SK-N-SH treated with all-trans-retinoic acid at 6 μM for 48 hours (cell line): ENCODE results near the gene PIK3R1.

Experiments
- ATAC-seq: fragments of 200-7000 bp; cut with Tn5 transposase; 3 replicates; pipeline ENCODE4 v1.9.1; 2020; ENCODE audit warnings: mild to moderate bottlenecking, moderate library complexity
- ARNTL ChIP-seq: fragments of 450-650 bp; formaldehyde crosslinking; IDR thresholded peaks from 2 replicates; pipeline ENCODE4 v1.5.0; 2020; ENCODE audit warnings: low read depth, mild to moderate bottlenecking, moderate library complexity, borderline replicate concordance
- BACH2 ChIP-seq: fragments of 250-450 bp; sonication (Bioruptor Pico); IDR thresholded peaks from 2 replicates; pipeline ENCODE4 v1.9.0; 2021; ENCODE audit warnings: mild to moderate bottlenecking, borderline replicate concordance
- CREB5 ChIP-seq: fragments of 250-450 bp; sonication (Bioruptor Pico); IDR thresholded peaks from 2 replicates; pipeline ENCODE4 v1.5.1; 2020; ENCODE audit warnings: low read depth, mild to moderate bottlenecking, moderate library complexity
- CSDC2 ChIP-seq: fragments of 250-450 bp; sonication (Bioruptor Pico); IDR thresholded peaks from 2 replicates; pipeline ENCODE4 v1.5.0; 2020; ENCODE audit warnings: mild to moderate bottlenecking, moderate library complexity
- CSRNP3 ChIP-seq: fragments of 250-450 bp; sonication (Bioruptor Pico); IDR thresholded peaks from 2 replicates; pipeline ENCODE4 v1.5.1; 2021; ENCODE audit warnings: mild to moderate bottlenecking, moderate library complexity
- ESRRG ChIP-seq: fragments of 250-450 bp; sonication (Bioruptor Pico); IDR thresholded peaks from 2 replicates; pipeline ENCODE4 v1.6.1; 2021; ENCODE audit warnings: mild to moderate bottlenecking
- GLIS3 ChIP-seq: fragments of 250-450 bp; sonication (Bioruptor Pico); IDR thresholded peaks from 2 replicates; pipeline ENCODE4 v1.5.0; 2020; ENCODE audit warnings: mild to moderate bottlenecking, moderate library complexity
- ISL1 ChIP-seq: fragments of 250-450 bp; sonication (Bioruptor Pico); IDR thresholded peaks from 2 replicates; pipeline ENCODE4 v2.1.2; 2022; ENCODE audit warnings: mild to moderate bottlenecking, moderate library complexity
- OSR1 ChIP-seq: fragments of 250-450 bp; sonication (Bioruptor Pico); IDR thresholded peaks from 2 replicates; pipeline ENCODE4 v1.8.0; 2022; ENCODE audit warnings: moderate library complexity, mild to moderate bottlenecking, inconsistent platforms
- PATZ1 ChIP-seq: fragments of 250-450 bp; sonication (Bioruptor Pico); IDR thresholded peaks from 2 replicates; pipeline ENCODE4 v1.8.0; 2020; ENCODE audit warnings: mild to moderate bottlenecking, moderate library complexity, borderline replicate concordance
- POU6F1 ChIP-seq: fragments of 250-450 bp; sonication (Bioruptor Pico); IDR thresholded peaks from 2 replicates; pipeline ENCODE4 v1.8.0; 2021; ENCODE audit warnings: low read depth, mild to moderate bottlenecking, moderate library complexity, borderline replicate concordance
- RARB ChIP-seq: fragments of 250-450 bp; sonication (Bioruptor Pico); IDR thresholded peaks from 2 replicates; pipeline ENCODE4 v1.8.0; 2021; ENCODE audit warnings: mild to moderate bottlenecking, moderate library complexity
- SNAI2 ChIP-seq: fragments of 250-450 bp; sonication (Bioruptor Pico); IDR thresholded peaks from 2 replicates; pipeline ENCODE4 v1.5.0; 2020; ENCODE audit warnings: mild to moderate bottlenecking, moderate library complexity
- TCF4 ChIP-seq: fragments of 250-450 bp; sonication (Bioruptor Pico); IDR thresholded peaks from 2 replicates; pipeline ENCODE4 v1.8.0; 2021; ENCODE audit warnings: mild to moderate bottlenecking, moderate library complexity, borderline replicate concordance
- TOX ChIP-seq: fragments of 250-450 bp; sonication (Bioruptor Pico); IDR thresholded peaks from 2 replicates; pipeline ENCODE4 v1.8.0; 2021; ENCODE audit warnings: mild to moderate bottlenecking, moderate library complexity, borderline replicate concordance
- TSHZ2 ChIP-seq: fragments of 250-450 bp; sonication (Bioruptor Pico); IDR thresholded peaks from 2 replicates; pipeline ENCODE4 v1.5.0; 2020; ENCODE audit warnings: mild to moderate bottlenecking, moderate library complexity
- ZC3H10 ChIP-seq: fragments of 250-450 bp; sonication (Bioruptor Pico); IDR thresholded peaks from 2 replicates; pipeline ENCODE4 v1.5.1; 2021; ENCODE audit warnings: mild to moderate bottlenecking, moderate library complexity
- ZFP3 ChIP-seq: fragments of 250-450 bp; sonication (Bioruptor Pico); IDR thresholded peaks from 2 replicates; pipeline ENCODE4 v1.5.0; 2020; ENCODE audit warnings: mild to moderate bottlenecking, moderate library complexity
- ZFP30 ChIP-seq: fragments of 450-650 bp; formaldehyde crosslinking; IDR thresholded peaks from 2 replicates; pipeline ENCODE4 v1.5.0; 2022; ENCODE audit warnings: mild to moderate bottlenecking, moderate library complexity
- ZNF565 ChIP-seq: fragments of 450-650 bp; formaldehyde crosslinking; conservative IDR thresholded peaks from 2 replicates; pipeline ENCODE4 v1.5.0; 2020; ENCODE audit warnings: low read depth, mild to moderate bottlenecking, moderate library complexity
- ZNF70 ChIP-seq: fragments of 450-650 bp; formaldehyde crosslinking; IDR thresholded peaks from 2 replicates; pipeline ENCODE4 v1.5.0; 2020; ENCODE audit warnings: mild to moderate bottlenecking, moderate library complexity
- ZNF8 ChIP-seq: fragments of 450-650 bp; formaldehyde crosslinking; IDR thresholded peaks from 2 replicates; pipeline ENCODE4 v1.5.0; 2020; ENCODE audit warnings: mild to moderate bottlenecking, moderate library complexity

The PIK3R1 gene

GRCh38 chr5:68292316-68292715 lies 76.8 kb downstream of the PIK3R1 start:
- no peak for ATAC-seq
- TF ChIP-seq ISL1 (CRISPR knock-in tag) (no peak), OSR1 (no peak), SNAI2 (CRISPR knock-in tag) (no peak), BACH2 (no peak), ZFP3 (CRISPR knock-in tag) (no peak), ESRRG (CRISPR knock-in tag) (no peak), TOX (CRISPR knock-in tag) (no peak), ZC3H10 (CRISPR knock-in tag) (no peak), TSHZ2 (CRISPR knock-in tag) (no peak), ZNF565 (CRISPR knock-in tag) (no peak), ZNF8 (CRISPR knock-in tag) (no peak)

GRCh38 chr5:68295772-68296171 lies 80.2 kb downstream of the PIK3R1 start:
- no peak for ATAC-seq
- TF ChIP-seq RARB (CRISPR knock-in tag) (no peak), ZNF565 (CRISPR knock-in tag) (no peak), ZC3H10 (CRISPR knock-in tag) (no peak), ZFP30 (CRISPR knock-in tag) (no peak), ESRRG (CRISPR knock-in tag) (no peak), ZFP3 (CRISPR knock-in tag) (no peak), ISL1 (CRISPR knock-in tag) (no peak), CREB5 (CRISPR knock-in tag) (no peak), ZNF70 (CRISPR knock-in tag) (no peak), TOX (CRISPR knock-in tag) (no peak), CSDC2 (CRISPR knock-in tag) (no peak), GLIS3 (no peak), POU6F1 (no peak), ARNTL (CRISPR knock-in tag) (no peak), BACH2 (no peak), ZNF8 (CRISPR knock-in tag) (no peak), TSHZ2 (CRISPR knock-in tag) (no peak), PATZ1 (CRISPR knock-in tag) (no peak)
- TF ChIP-seq, all 23 proteins: peak for 0

- no peak for ATAC-seq
- no peak for TF ChIP-seq TCF4 (CRISPR knock-in tag)
- no peak for TF ChIP-seq ZFP3 (CRISPR knock-in tag)
- no peak for TF ChIP-seq CSRNP3 (CRISPR knock-in tag)
- no peak for TF ChIP-seq POU6F1
- no peak for TF ChIP-seq ZNF565 (CRISPR knock-in tag)
- TF ChIP-seq ZC3H10 (CRISPR knock-in tag): no peak
- TF ChIP-seq GLIS3: no peak
- no peak for TF ChIP-seq PATZ1 (CRISPR knock-in tag)
- TF ChIP-seq ZNF8 (CRISPR knock-in tag): no peak
Measured at GRCh38 chr5:68296895-68297294, 81.3 kb downstream of the PIK3R1 start.
